Colonic mucosa (tissue), 4 donors: ENCODE measurements around the gene ALX4. TPM values are rescaled to one million over a fixed set of nuclear protein-coding genes. Genes with fewer than 3 reads are reported as not detected.

ENCODE experiments used
- DNase-seq: peaks from one replicate; pipeline ENCODE4 v3.0.0-alpha.2; 2020
- H3K27ac ChIP-seq: fragments of 200-600 bp; one replicate; pipeline ENCODE4 v1.8.0; 2021
- H3K27me3 ChIP-seq: fragments of 200-600 bp; one replicate; pipeline ENCODE4 v1.8.0; 2021
- H3K36me3 ChIP-seq: fragments of 200-600 bp; one replicate; pipeline ENCODE4 v1.8.0; 2021
- H3K4me1 ChIP-seq: fragments of 200-600 bp; one replicate; pipeline ENCODE4 v1.8.0; 2021; ENCODE audit warnings: mild to moderate bottlenecking
- H3K4me3 ChIP-seq: fragments of 200-600 bp; one replicate; pipeline ENCODE4 v1.8.0; 2021
- H3K9ac ChIP-seq, 2 donors: one replicate each; pipeline ENCODE4 v1.7.0; 2013; ENCODE audit warnings: control low read depth in 2 of 2, low read depth in 2 of 2, low read length in 2 of 2
- H3K9me3 ChIP-seq: fragments of 200-600 bp; one replicate; pipeline ENCODE4 v1.8.0; 2021
- CTCF ChIP-seq: fragments of 200-600 bp; IDR thresholded peaks from one replicate; pipeline ENCODE4 v1.8.0; 2022; ENCODE audit warnings: antibody characterized with exemption, mild to moderate bottlenecking
- intact Hi-C: fragments of 100-400 bp; cut with DNase I; formaldehyde crosslinking; loops from one replicate; pipeline ENCODE4 v1.14.1; 2022
- total RNA-seq, 2 donors: library from RNA; stranded (reverse); fragmentation: NEBNext Ultra II Directional in 1 of 2; extraction: Animal tissue kit (Norgen Biotek cat#: 25700) in 1 of 2; gene quantifications; one replicate each; pipeline ENCODE4 v1.2.1, GENCODE V29; 2021
- donor health status: healthy.
- donor health status: DM: no; HTN: no; CAD: no.
- donor health status: DM: no; HTN: no; CAD: no.

The ALX4 gene
- total RNA-seq, 2 donors from 2014 or later, result not detected

GRCh38 chr11:44256673-44257291 lies 53.2 kb downstream of the ALX4 start:
- Histone ChIP-seq H3K27me3 (no peaks in the 10 kb centered on the region), H3K4me1 (no peaks in the 10 kb centered on the region), H3K4me3 (no peak overlapping the region), H3K27ac (no peak overlapping the region), H3K36me3 (no peaks in the 10 kb centered on the region), H3K9ac (no peak overlapping the region), H3K9me3 (no peaks in the 10 kb centered on the region)
- DNase-seq, result no peak
- intact Hi-C loops, result no loop called here
- TF ChIP-seq CTCF, result no peak

GRCh38 chr11:44255406-44256071 lies 54.4 kb downstream of the ALX4 start:
- Histone ChIP-seq H3K9me3 (no peaks in the 10 kb centered on the region), H3K27me3 (no peaks in the 10 kb centered on the region), H3K36me3 (no peaks in the 10 kb centered on the region), H3K9ac (no peak overlapping the region), H3K4me1 (no peaks in the 10 kb centered on the region), H3K27ac (no peak overlapping the region), H3K4me3 (no peak overlapping the region)
- no peak for TF ChIP-seq CTCF
- DNase-seq, result no peak
- intact Hi-C loops, result no loop called here

GRCh38 chr11:44252999-44253602 lies 56.8 kb downstream of the ALX4 start:
- intact Hi-C loops, result no loop called here
- H3K27ac ChIP-seq, result no peak overlapping the region
- TF ChIP-seq CTCF, result no peak
- H3K4me3 ChIP-seq, result no peak overlapping the region
- no peaks in the 10 kb centered on the region for H3K36me3 ChIP-seq
- H3K9ac ChIP-seq, result no peak overlapping the region
- DNase-seq, result no peak
- H3K9me3 ChIP-seq, result no peaks in the 10 kb centered on the region
- no peaks in the 10 kb centered on the region for H3K27me3 ChIP-seq
- H3K4me1 ChIP-seq, result no peaks in the 10 kb centered on the region

- no peak for DNase-seq
- Histone ChIP-seq H3K27ac (no peak overlapping the region), H3K27me3 (no peaks in the 10 kb centered on the region), H3K9me3 (no peaks in the 10 kb centered on the region), H3K36me3 (no peaks in the 10 kb centered on the region), H3K9ac (no peak overlapping the region), H3K4me3 (no peak overlapping the region), H3K4me1 (no peaks in the 10 kb centered on the region)
- TF ChIP-seq CTCF, result no peak
- intact Hi-C loops, result no loop called here
Observed at GRCh38 chr11:44250421-44250820, 59.5 kb downstream of the ALX4 start.

GRCh38 chr11:44248109-44248508 lies 61.8 kb downstream of the ALX4 start:
- Histone ChIP-seq H3K9me3 (no peaks in the 10 kb centered on the region), H3K36me3 (peaks cover 4% of the 10 kb centered on the region), H3K4me3 (no peak overlapping the region), H3K9ac (no peak overlapping the region), H3K27ac (no peak overlapping the region), H3K4me1 (no peaks in the 10 kb centered on the region), H3K27me3 (no peaks in the 10 kb centered on the region)
- intact Hi-C loops, result no loop called here
- no peak for DNase-seq
- no peak for TF ChIP-seq CTCF
